ENCODE results near the gene WASHC2C. TPM values are rescaled to one million over a fixed set of nuclear protein-coding genes. Genes with fewer than 3 reads are reported as not detected.

Gene WASHC2C
- total RNA-seq, 1 donor from 2014 or later = 27.1 TPM

Other genes with a start within 250 kb of the WASHC2C start
- gene ZFAND4, start 54.5 kb upstream of the WASHC2C start, total RNA-seq = 9.1 and 9.3 TPM in 2 replicates
- gene AGAP4, start 120.2 kb downstream of the WASHC2C start, total RNA-seq = 20.8 and 21.0 TPM in 2 replicates
- 105 and 110 TPM in 2 replicates for gene TIMM23, start 245.2 kb downstream of the WASHC2C start, total RNA-seq